ENCODE results near the gene PITPNM2. TPM values are rescaled to one million over a fixed set of nuclear protein-coding genes. Genes with fewer than 3 reads are reported as not detected.
A peak's percentile ranks its signal among the peaks of the same experiment; 100 is the strongest.

The PITPNM2 gene
- total RNA-seq, 4 donors from 2014 or later, result 10.4 to 24.4 (median 13.3) TPM

DNA sequence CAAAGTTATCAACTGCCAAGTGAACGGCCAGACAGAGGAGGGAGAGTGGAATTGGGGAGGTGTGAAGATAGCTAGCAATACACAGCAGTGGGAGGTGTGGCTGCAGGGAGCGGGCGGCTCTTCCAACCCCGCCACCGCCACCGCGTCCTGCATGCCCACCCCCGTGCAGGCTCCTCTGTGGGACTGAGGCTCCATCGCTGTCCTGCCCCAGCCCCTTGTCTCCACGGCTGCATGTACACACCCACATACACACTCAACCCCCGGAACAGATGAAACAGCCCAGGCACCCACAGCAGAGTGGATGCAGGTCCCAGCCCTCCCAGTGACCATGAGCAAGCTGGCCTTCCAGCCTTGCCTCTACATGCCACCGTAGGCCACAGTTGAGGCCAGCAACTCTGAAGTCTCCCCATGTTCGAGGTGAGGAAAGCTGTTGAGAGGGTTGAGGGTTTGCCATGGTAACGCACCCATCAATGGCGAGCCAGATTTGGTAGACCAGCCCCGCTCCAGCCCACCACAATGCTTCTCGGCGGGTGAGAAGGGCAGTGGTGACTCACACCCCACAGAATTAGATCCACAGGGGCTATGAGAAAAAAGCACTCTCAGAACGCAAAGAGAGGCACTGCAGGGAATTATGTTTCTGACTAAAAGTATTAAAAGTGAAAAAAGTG is 39.3 kb downstream of the PITPNM2 start:
- H3K4me1 ChIP-seq, result peaks cover 83 to 96% (median 92%) of the 10 kb centered on the region in 4 donors
- no peak overlapping the region for H3K4me3 ChIP-seq
- no peaks in the 10 kb centered on the region for H3K9me3 ChIP-seq
- H3K27ac ChIP-seq (replicated peaks in 1 of 4), result peak overlapping the region in 1 of 4 donors; percentile 3
- intact Hi-C loops (cut with DNase I), result no loop called here
- peaks cover 6 to 21% (median 10%) of the 10 kb centered on the region in 4 donors for H3K36me3 ChIP-seq
- TF ChIP-seq, protein P1, sequence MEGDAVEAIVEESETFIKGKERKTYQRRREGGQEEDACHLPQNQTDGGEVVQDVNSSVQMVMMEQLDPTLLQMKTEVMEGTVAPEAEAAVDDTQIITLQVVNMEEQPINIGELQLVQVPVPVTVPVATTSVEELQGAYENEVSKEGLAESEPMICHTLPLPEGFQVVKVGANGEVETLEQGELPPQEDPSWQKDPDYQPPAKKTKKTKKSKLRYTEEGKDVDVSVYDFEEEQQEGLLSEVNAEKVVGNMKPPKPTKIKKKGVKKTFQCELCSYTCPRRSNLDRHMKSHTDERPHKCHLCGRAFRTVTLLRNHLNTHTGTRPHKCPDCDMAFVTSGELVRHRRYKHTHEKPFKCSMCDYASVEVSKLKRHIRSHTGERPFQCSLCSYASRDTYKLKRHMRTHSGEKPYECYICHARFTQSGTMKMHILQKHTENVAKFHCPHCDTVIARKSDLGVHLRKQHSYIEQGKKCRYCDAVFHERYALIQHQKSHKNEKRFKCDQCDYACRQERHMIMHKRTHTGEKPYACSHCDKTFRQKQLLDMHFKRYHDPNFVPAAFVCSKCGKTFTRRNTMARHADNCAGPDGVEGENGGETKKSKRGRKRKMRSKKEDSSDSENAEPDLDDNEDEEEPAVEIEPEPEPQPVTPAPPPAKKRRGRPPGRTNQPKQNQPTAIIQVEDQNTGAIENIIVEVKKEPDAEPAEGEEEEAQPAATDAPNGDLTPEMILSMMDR (IDR thresholded peaks at IDR 0.05), result no peak
- TF ChIP-seq POLR2AphosphoS5 (IDR thresholded peaks at IDR 0.05) (no peak), EP300 (IDR thresholded peaks at IDR 0.05) (no peak), POLR2A (IDR thresholded peaks at IDR 0.05; ENCODE audit: low read depth) (no peak)
- no peaks in the 10 kb centered on the region for H3K27me3 ChIP-seq
- WGBS, result 85% methylated on average over 16 of the region's 19 CpGs
- DNase-seq (ENCODE audit: extremely low spot score), result no peak

DNA sequence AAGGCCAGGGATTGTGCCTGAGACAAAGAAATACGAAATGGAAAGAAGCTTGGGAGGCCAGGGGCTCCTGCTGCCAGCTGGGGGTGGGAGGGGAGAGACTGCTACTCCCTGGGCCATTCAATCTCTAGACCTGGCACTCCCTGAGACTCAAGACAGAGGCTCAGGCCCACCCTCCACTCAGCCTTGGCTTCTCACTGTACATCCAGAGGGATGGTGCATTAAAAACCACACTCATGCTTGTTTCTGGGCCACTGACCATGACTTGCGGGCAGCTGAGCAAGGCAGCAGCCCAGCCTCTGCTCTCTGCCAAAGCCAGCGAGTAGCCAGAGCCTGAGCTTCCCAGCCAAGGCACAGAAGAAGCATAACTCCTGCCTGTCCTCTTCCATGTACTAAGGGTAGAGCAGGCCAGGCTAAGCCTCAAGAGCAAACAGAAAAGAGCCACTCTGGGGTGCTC is 41.5 kb downstream of the PITPNM2 start:
- H3K27ac ChIP-seq (replicated peaks in 1 of 4), result peak overlapping the region in 1 of 4 donors; percentile 27
- H3K4me1 ChIP-seq, result peaks cover 70 to 86% (median 80%) of the 10 kb centered on the region in 4 donors
- no peaks in the 10 kb centered on the region for H3K27me3 ChIP-seq
- 85% methylated on average over 3 of the region's 3 CpGs for WGBS
- intact Hi-C loops (cut with DNase I), result no loop called here
- no peak for DNase-seq (ENCODE audit: extremely low spot score)
- no peak overlapping the region for H3K4me3 ChIP-seq
- peaks cover 6 to 34% (median 13%) of the 10 kb centered on the region in 4 donors for H3K36me3 ChIP-seq
- TF ChIP-seq EP300 (IDR thresholded peaks at IDR 0.05) (no peak), POLR2A (IDR thresholded peaks at IDR 0.05; ENCODE audit: low read depth) (no peak), POLR2AphosphoS5 (IDR thresholded peaks at IDR 0.05) (no peak)
- TF ChIP-seq, protein P1 (IDR thresholded peaks at IDR 0.05), result no peak
- no peaks in the 10 kb centered on the region for H3K9me3 ChIP-seq

DNA sequence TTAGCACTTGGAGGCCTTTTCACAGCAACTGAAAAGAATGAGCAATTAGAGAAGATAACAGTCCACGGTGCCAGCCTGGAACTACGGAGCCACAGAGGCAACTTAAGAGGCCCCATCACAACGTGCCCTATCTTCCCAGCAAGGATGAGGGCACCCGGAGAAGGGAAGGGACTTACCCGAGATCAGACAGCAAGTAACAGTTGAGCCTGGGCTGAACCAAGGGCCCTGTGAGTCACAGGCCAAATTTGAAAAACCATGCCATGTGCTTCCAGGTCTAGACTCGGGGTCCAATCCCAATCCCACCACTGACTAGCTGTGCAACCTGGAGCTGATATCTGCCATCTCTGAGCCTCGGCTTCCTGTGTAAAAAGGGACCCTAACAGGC is 42.2 kb downstream of the PITPNM2 start:
- H3K4me3 ChIP-seq, result no peak overlapping the region
- H3K9me3 ChIP-seq, result no peaks in the 10 kb centered on the region
- peaks cover 6 to 34% (median 13%) of the 10 kb centered on the region in 4 donors for H3K36me3 ChIP-seq
- H3K27ac ChIP-seq (replicated peaks in 1 of 4), result no peak overlapping the region
- TF ChIP-seq POLR2AphosphoS5 (IDR thresholded peaks at IDR 0.05), result no peak
- TF ChIP-seq, protein P1 (IDR thresholded peaks at IDR 0.05), result no peak
- TF ChIP-seq POLR2A (IDR thresholded peaks at IDR 0.05; ENCODE audit: low read depth), result no peak
- TF ChIP-seq EP300 (IDR thresholded peaks at IDR 0.05), result no peak
- intact Hi-C loops (cut with DNase I), result no loop called here
- H3K4me1 ChIP-seq, result peaks cover 63 to 79% (median 73%) of the 10 kb centered on the region in 4 donors
- 82% methylated on average over 6 of the region's 7 CpGs for WGBS
- DNase-seq (ENCODE audit: extremely low spot score), result no peak
- no peaks in the 10 kb centered on the region for H3K27me3 ChIP-seq

DNA sequence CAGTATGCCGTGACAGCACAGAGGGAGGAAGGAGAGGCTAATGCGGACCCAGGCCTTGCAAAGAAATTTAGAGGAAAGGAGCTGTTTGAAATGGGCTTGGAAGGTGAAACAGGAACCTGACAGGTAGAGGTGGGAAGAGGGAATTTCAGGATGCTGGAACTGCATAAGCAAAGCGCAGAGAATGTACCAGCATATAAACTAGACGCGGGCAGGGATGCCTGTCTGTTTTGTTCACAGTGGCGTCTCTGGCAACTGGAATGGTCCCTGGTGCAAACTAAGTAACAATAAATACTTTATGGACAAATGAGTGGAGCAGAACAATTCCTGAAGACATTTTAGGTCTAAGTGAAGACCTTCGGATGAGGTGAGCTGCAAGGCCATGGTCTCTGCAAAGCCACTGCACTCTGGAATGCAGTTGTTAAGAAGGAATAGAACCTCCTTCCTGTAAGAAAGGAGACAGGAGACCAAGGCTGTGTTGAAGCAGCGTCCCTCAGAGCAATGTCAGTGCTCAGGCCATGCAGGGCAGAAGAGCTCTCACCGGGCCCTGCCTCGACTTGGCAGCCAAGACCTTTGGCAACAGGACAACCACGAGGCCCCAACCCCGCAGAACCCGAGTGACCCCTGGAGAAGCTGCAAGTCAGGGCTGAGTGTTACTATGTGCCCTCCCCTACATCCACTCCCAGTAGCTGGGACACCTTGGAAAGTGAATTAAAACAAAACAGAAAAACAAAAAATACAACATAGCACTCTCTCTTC is 42.8 kb downstream of the PITPNM2 start:
- Histone ChIP-seq H3K9me3 (no peaks in the 10 kb centered on the region), H3K36me3 (peaks cover 6 to 34% (median 13%) of the 10 kb centered on the region in 4 donors), H3K4me3 (no peak overlapping the region), H3K4me1 (peaks cover 58 to 77% (median 68%) of the 10 kb centered on the region in 4 donors), H3K27ac (replicated peaks in 1 of 4) (peak overlapping the region in 1 of 4 donors; percentile 63), H3K27me3 (no peaks in the 10 kb centered on the region)
- TF ChIP-seq, protein P1 (IDR thresholded peaks at IDR 0.05), result no peak
- TF ChIP-seq EP300 (IDR thresholded peaks at IDR 0.05), result no peak
- no peak for TF ChIP-seq POLR2AphosphoS5 (IDR thresholded peaks at IDR 0.05)
- no peak for TF ChIP-seq POLR2A (IDR thresholded peaks at IDR 0.05; ENCODE audit: low read depth)
- WGBS, result 81% methylated on average over 13 of the region's 13 CpGs
- DNase-seq (ENCODE audit: extremely low spot score), result no peak
- intact Hi-C loops (cut with DNase I), result no loop called here

Data from esophagus muscularis mucosa (tissue), 4 donors.